Measurements from ENCODE around the gene EBLN1.

Gene EBLN1

GRCh38 chr10:22217842-22218241 lies at the start of gene EBLN1:
Gene EBLN1, minus strand, starts transcription at chr10:22218015. Its CDS starts 8,032 bp downstream, at chr10:22209983.
- Histone ChIP-seq H3K4me3 (ENCODE audit: low read depth in 1 of 2, low read length in 2 of 2) (no peak within 1 kb of the TSS), H3K27ac (ENCODE audit: low read length) (no peak within 1 kb of the TSS), H4K20me1 (ENCODE audit: insufficient read depth, low read length) (no peaks in the 10 kb centered on the region), H3K4me1 (ENCODE audit: insufficient read depth, low read length) (no peaks in the 10 kb centered on the region), H3K27me3 (ENCODE audit: insufficient read depth, low read length, poor library complexity) (no peaks in the 10 kb centered on the region), H3K9me3 (ENCODE audit: insufficient read depth, low read length, severe bottlenecking) (peaks cover under 1% of the 10 kb centered on the region), H3K79me2 (ENCODE audit: insufficient read depth, low read length) (no peaks in the 10 kb centered on the region), H2AFZ (ENCODE audit: low read depth, low read length) (no peak within 1 kb of the TSS), H3K36me3 (ENCODE audit: insufficient read depth, low read length) (no peaks in the 10 kb centered on the region), H3K9ac (ENCODE audit: low read depth, low read length) (no peak within 1 kb of the TSS), H3K4me2 (ENCODE audit: insufficient read depth, low read length) (no peak within 1 kb of the TSS)
- ATAC-seq (ENCODE audit: insufficient read depth, low read depth) = no peak
- no peak for TF ChIP-seq CTCF (IDR thresholded peaks at IDR 0.05; ENCODE audit: borderline replicate concordance, extremely low read depth, low read length, poor library complexity, severe bottlenecking)
- TF ChIP-seq EZH2 (IDR thresholded peaks at IDR 0.05; ENCODE audit: borderline replicate concordance, low read depth, low read length, severe bottlenecking) = no peak
- DNase-seq = no peak

- Histone ChIP-seq H3K9ac (ENCODE audit: low read depth, low read length) (no peak overlapping the region), H3K4me1 (ENCODE audit: insufficient read depth, low read length) (no peaks in the 10 kb centered on the region), H3K27me3 (ENCODE audit: insufficient read depth, low read length, poor library complexity) (no peaks in the 10 kb centered on the region), H3K27ac (ENCODE audit: low read length) (no peak overlapping the region), H2AFZ (ENCODE audit: low read depth, low read length) (no peak overlapping the region), H3K9me3 (ENCODE audit: insufficient read depth, low read length, severe bottlenecking) (no peaks in the 10 kb centered on the region), H3K36me3 (ENCODE audit: insufficient read depth, low read length) (no peaks in the 10 kb centered on the region), H4K20me1 (ENCODE audit: insufficient read depth, low read length) (no peaks in the 10 kb centered on the region), H3K79me2 (ENCODE audit: insufficient read depth, low read length) (no peaks in the 10 kb centered on the region), H3K4me3 (ENCODE audit: low read depth in 1 of 2, low read length in 2 of 2) (no peak overlapping the region), H3K4me2 (ENCODE audit: insufficient read depth, low read length) (no peak overlapping the region)
- DNase-seq (no peak), ATAC-seq (ENCODE audit: insufficient read depth, low read depth) (no peak)
- no peak for TF ChIP-seq EZH2 (IDR thresholded peaks at IDR 0.05; ENCODE audit: borderline replicate concordance, low read depth, low read length, severe bottlenecking)
- TF ChIP-seq CTCF (IDR thresholded peaks at IDR 0.05; ENCODE audit: borderline replicate concordance, extremely low read depth, low read length, poor library complexity, severe bottlenecking) = no peak
These were observed 48.2 kb upstream of the EBLN1 start for GRCh38 chr10:22265839-22266537.

- Histone ChIP-seq H3K36me3 (ENCODE audit: insufficient read depth, low read length) (no peaks in the 10 kb centered on the region), H3K4me1 (ENCODE audit: insufficient read depth, low read length) (no peaks in the 10 kb centered on the region), H3K27ac (ENCODE audit: low read length) (no peak overlapping the region), H3K4me3 (ENCODE audit: low read depth in 1 of 2, low read length in 2 of 2) (no peak overlapping the region), H4K20me1 (ENCODE audit: insufficient read depth, low read length) (no peaks in the 10 kb centered on the region), H3K9ac (ENCODE audit: low read depth, low read length) (no peak overlapping the region), H2AFZ (ENCODE audit: low read depth, low read length) (no peak overlapping the region), H3K9me3 (ENCODE audit: insufficient read depth, low read length, severe bottlenecking) (no peaks in the 10 kb centered on the region), H3K4me2 (ENCODE audit: insufficient read depth, low read length) (no peak overlapping the region), H3K27me3 (ENCODE audit: insufficient read depth, low read length, poor library complexity) (no peaks in the 10 kb centered on the region), H3K79me2 (ENCODE audit: insufficient read depth, low read length) (no peaks in the 10 kb centered on the region)
- ATAC-seq (ENCODE audit: insufficient read depth, low read depth) = no peak
- DNase-seq = no peak
- TF ChIP-seq CTCF (IDR thresholded peaks at IDR 0.05; ENCODE audit: borderline replicate concordance, extremely low read depth, low read length, poor library complexity, severe bottlenecking) (no peak), EZH2 (IDR thresholded peaks at IDR 0.05; ENCODE audit: borderline replicate concordance, low read depth, low read length, severe bottlenecking) (no peak)
These were observed 45.3 kb upstream of the EBLN1 start for GRCh38 chr10:22263106-22263505.
